DND-41 (cell line): ENCODE measurements around the gene SLC26A1.

Source experiments
- ATAC-seq: fragments of 200-7000 bp; cut with Tn5 transposase; 3 replicates; pipeline ENCODE4 v1.9.1; 2021; ENCODE audit warnings: low read depth; ENCODE audit not compliant: insufficient read depth
- DNase-seq: peaks from one replicate; pipeline ENCODE4 v3.0.0-alpha.2; 2020
- H2AFZ ChIP-seq: 2 replicates; pipeline ENCODE4 v1.6.0; 2012; ENCODE audit warnings: low read depth, low read length
- H3K27ac ChIP-seq: 2 replicates; pipeline ENCODE4 v1.5.1; 2012; ENCODE audit warnings: low read length, inconsistent platforms
- H3K27me3 ChIP-seq: fragments of 200-600 bp; sonication (generic); 2 replicates; pipeline ENCODE4 v1.6.0; 2012; ENCODE audit warnings: low read length, mild to moderate bottlenecking, inconsistent platforms; ENCODE audit not compliant: insufficient read depth, poor library complexity
- H3K36me3 ChIP-seq: 2 replicates; pipeline ENCODE4 v1.5.1; 2012; ENCODE audit warnings: low read length, inconsistent platforms; ENCODE audit not compliant: insufficient read depth
- H3K4me1 ChIP-seq: 2 replicates; pipeline ENCODE4 v1.5.1; 2012; ENCODE audit warnings: mild to moderate bottlenecking, low read length; ENCODE audit not compliant: insufficient read depth
- H3K4me2 ChIP-seq: 2 replicates; pipeline ENCODE4 v1.6.0; 2012; ENCODE audit warnings: mild to moderate bottlenecking, moderate library complexity, low read length, inconsistent platforms; ENCODE audit not compliant: insufficient read depth
- H3K4me3 ChIP-seq, 2 experiments: fragments of 200-600 bp in 1 of 2; shearing (Covaris generic) in 1 of 2; 2 replicates each; pipeline ENCODE4 v1.5.1; 2012 to 2016; ENCODE audit warnings: inconsistent platforms in 2 of 2, low read length in 2 of 2, mild to moderate bottlenecking in 2 of 2, low read depth in 1 of 2, moderate library complexity in 1 of 2
- H3K79me2 ChIP-seq: 2 replicates; pipeline ENCODE4 v1.6.0; 2012; ENCODE audit warnings: low read length, inconsistent platforms; ENCODE audit not compliant: insufficient read depth
- H3K9ac ChIP-seq: 2 replicates; pipeline ENCODE4 v1.6.0; 2012; ENCODE audit warnings: low read depth, mild to moderate bottlenecking, inconsistent platforms, low read length, moderate library complexity
- H3K9me3 ChIP-seq: 2 replicates; pipeline ENCODE4 v1.5.1; 2012; ENCODE audit warnings: low read length, moderate library complexity, mild to moderate bottlenecking, inconsistent platforms; ENCODE audit not compliant: insufficient read depth, severe bottlenecking
- H4K20me1 ChIP-seq: 2 replicates; pipeline ENCODE4 v1.6.0; 2012; ENCODE audit warnings: low read length; ENCODE audit not compliant: insufficient read depth
- CTCF ChIP-seq: IDR thresholded peaks from 2 replicates; pipeline ENCODE4 v1.5.1; 2012; ENCODE audit warnings: borderline replicate concordance, low read length, moderate library complexity, mild to moderate bottlenecking; ENCODE audit not compliant: poor library complexity, severe bottlenecking; ENCODE audit errors: extremely low read depth
- EZH2 ChIP-seq: IDR thresholded peaks from 3 replicates; pipeline ENCODE4 v1.6.1; 2012; ENCODE audit warnings: borderline replicate concordance, low read depth, mild to moderate bottlenecking, moderate library complexity, low read length, inconsistent platforms; ENCODE audit not compliant: severe bottlenecking

Gene SLC26A1

GRCh38 chr4:1035510-1035909 is 42.3 kb upstream of the SLC26A1 start:
- H3K4me2 ChIP-seq, result no peak overlapping the region
- no peaks in the 10 kb centered on the region for H3K79me2 ChIP-seq
- no peak for ATAC-seq
- no peak overlapping the region for H2AFZ ChIP-seq
- DNase-seq, result no peak
- no peaks in the 10 kb centered on the region for H3K27me3 ChIP-seq
- H3K36me3 ChIP-seq, result no peaks in the 10 kb centered on the region
- H3K9me3 ChIP-seq, result no peaks in the 10 kb centered on the region
- peaks cover 6% of the 10 kb centered on the region; the same call in 1 of the 2 replicates for H4K20me1 ChIP-seq
- no peak overlapping the region for H3K27ac ChIP-seq
- no peak for TF ChIP-seq CTCF
- no peak for TF ChIP-seq EZH2
- no peaks in the 10 kb centered on the region for H3K4me1 ChIP-seq
- H3K4me3 ChIP-seq, result no peak overlapping the region
- no peak overlapping the region for H3K9ac ChIP-seq

GRCh38 chr4:1033840-1034551 is 40.8 kb upstream of the SLC26A1 start:
- no peaks in the 10 kb centered on the region for H3K4me1 ChIP-seq

GRCh38 chr4:1032861-1033260 is 39.7 kb upstream of the SLC26A1 start:
- H3K9ac ChIP-seq, result no peak overlapping the region
- no peaks in the 10 kb centered on the region for H3K27me3 ChIP-seq
- no peak overlapping the region for H3K4me2 ChIP-seq
- peaks cover 6% of the 10 kb centered on the region; the same call in 1 of the 2 replicates for H4K20me1 ChIP-seq
- no peaks in the 10 kb centered on the region for H3K36me3 ChIP-seq
- no peaks in the 10 kb centered on the region for H3K79me2 ChIP-seq
- ATAC-seq (no peak), DNase-seq (no peak)
- no peak overlapping the region for H2AFZ ChIP-seq
- no peaks in the 10 kb centered on the region for H3K9me3 ChIP-seq
- H3K4me1 ChIP-seq, result no peaks in the 10 kb centered on the region
- no peak overlapping the region for H3K4me3 ChIP-seq
- no peak for TF ChIP-seq CTCF
- TF ChIP-seq EZH2, result no peak
- no peak overlapping the region for H3K27ac ChIP-seq

More at GRCh38 chr4:1033840-1034551, 40.8 kb upstream of the SLC26A1 start:
- H3K4me2 ChIP-seq, result no peak overlapping the region
- no peaks in the 10 kb centered on the region for H3K9me3 ChIP-seq
- no peak overlapping the region for H3K9ac ChIP-seq
- H4K20me1 ChIP-seq, result peaks cover 6% of the 10 kb centered on the region; the same call in 1 of the 2 replicates
- no peaks in the 10 kb centered on the region for H3K27me3 ChIP-seq
- DNase-seq (no peak), ATAC-seq (no peak)
- no peak overlapping the region for H2AFZ ChIP-seq
- no peaks in the 10 kb centered on the region for H3K79me2 ChIP-seq
- no peak for TF ChIP-seq CTCF
- TF ChIP-seq EZH2, result no peak
- no peaks in the 10 kb centered on the region for H3K36me3 ChIP-seq
- H3K27ac ChIP-seq, result no peak overlapping the region
- H3K4me3 ChIP-seq, result no peak overlapping the region
